Peyer's patch (tissue), 4 donors: ENCODE measurements around the gene PHF21B.

Source experiments
- POLR2A ChIP-seq, 2 donors: fragments of 450-650 bp; IDR thresholded peaks; one replicate each; pipeline ENCODE4 v1.5.1; 2017; ENCODE audit warnings: antibody characterized with exemption in 2 of 2, mild to moderate bottlenecking in 2 of 2, moderate library complexity in 2 of 2
- TF ChIP-seq, protein P1 (sequence below), 6 experiments: fragments of 450-650 bp in 4 of 6; fragments of 200-600 bp in 2 of 6; sonication (generic) in 1 of 6; IDR thresholded peaks; one replicate each; pipeline ENCODE4 v1.5.1; 2017 to 2019; ENCODE audit warnings: antibody characterized with exemption in 6 of 6, mild to moderate bottlenecking in 3 of 6, moderate library complexity in 1 of 6

DNA sequence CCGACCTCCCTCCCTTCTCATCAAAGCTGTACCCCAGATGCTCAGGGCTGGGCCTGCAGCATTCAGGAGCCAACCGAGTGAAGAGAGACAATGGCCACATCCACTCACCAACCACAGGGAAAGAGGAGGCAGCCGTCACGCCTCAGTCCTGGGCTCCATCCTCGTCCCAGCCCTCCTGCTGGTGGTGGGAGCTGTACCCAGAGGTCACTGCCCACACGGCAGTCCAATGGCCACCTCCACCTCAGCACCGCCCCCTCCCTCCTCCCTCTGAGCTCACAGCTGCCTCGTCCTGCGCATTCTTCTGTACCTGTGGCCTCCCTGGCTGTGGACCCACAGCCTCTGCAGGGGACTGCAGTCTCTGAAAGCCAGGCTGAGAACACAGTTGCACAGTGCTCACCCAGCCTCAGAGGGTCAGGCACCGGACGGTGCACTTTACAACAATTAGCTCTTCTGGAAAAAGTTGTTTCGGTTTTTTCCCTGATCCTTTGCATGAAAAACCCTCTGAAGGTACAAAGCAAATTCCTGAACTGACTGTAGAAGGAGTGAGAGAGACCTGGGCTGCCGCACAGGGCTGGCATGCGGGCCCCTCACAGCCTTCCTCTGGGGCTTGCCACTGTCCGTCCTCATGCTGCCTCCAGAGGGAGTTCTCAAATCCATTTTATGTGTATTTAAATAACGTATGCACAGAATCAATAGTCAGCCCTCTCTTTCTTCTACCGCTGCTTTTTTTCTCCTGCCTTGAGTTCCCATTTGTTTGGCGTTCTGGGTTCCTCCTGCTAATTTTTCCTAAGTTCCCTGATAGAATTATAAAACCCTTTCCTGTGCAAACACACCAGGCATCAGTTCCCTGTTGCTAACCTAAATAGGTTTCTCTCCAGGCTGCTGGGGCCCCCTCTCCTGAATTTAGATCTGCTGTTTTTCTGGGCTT lies 52.7 kb downstream of the PHF21B start:
- TF ChIP-seq, protein P1, sequence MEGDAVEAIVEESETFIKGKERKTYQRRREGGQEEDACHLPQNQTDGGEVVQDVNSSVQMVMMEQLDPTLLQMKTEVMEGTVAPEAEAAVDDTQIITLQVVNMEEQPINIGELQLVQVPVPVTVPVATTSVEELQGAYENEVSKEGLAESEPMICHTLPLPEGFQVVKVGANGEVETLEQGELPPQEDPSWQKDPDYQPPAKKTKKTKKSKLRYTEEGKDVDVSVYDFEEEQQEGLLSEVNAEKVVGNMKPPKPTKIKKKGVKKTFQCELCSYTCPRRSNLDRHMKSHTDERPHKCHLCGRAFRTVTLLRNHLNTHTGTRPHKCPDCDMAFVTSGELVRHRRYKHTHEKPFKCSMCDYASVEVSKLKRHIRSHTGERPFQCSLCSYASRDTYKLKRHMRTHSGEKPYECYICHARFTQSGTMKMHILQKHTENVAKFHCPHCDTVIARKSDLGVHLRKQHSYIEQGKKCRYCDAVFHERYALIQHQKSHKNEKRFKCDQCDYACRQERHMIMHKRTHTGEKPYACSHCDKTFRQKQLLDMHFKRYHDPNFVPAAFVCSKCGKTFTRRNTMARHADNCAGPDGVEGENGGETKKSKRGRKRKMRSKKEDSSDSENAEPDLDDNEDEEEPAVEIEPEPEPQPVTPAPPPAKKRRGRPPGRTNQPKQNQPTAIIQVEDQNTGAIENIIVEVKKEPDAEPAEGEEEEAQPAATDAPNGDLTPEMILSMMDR (IDR thresholded peaks at IDR 0.05) = no peak
- no peak for TF ChIP-seq POLR2A (IDR thresholded peaks at IDR 0.05)
